Amygdala (tissue), 56 donors: ENCODE measurements around the gene RELN.

ENCODE experiments used
- DNase-seq, 56 donors: peaks; one replicate each; lab custom pipeline; 2025; lab: John Stamatoyannopoulos, UW

Gene RELN

GRCh38 chr7:103445228-103446048 is 544.0 kb downstream of the RELN start:
- peak in 1 of 56 donors; percentile 1 for DNase-seq

- DNase-seq, result no peak
These were observed 549.8 kb downstream of the RELN start for GRCh38 chr7:103439661-103440060.

GRCh38 chr7:103437623-103438022 is 551.8 kb downstream of the RELN start:
- no peak for DNase-seq

GRCh38 chr7:103432712-103433111 is 556.7 kb downstream of the RELN start:
- DNase-seq, result no peak

- DNase-seq, result no peak
These were observed 564.3 kb downstream of the RELN start for GRCh38 chr7:103425177-103425576.

- no peak for DNase-seq
These were observed 565.8 kb downstream of the RELN start for GRCh38 chr7:103423467-103424179.
